Skeletal muscle cell (primary cell): ENCODE measurements around the gene RARA.

Experiments
- DNase-seq: peaks from one replicate; pipeline ENCODE4 v3.0.0-alpha.2; 2010; ENCODE audit warnings: low read depth
- H3K4me3 ChIP-seq: 2 replicates; pipeline ENCODE4 v1.5.1; 2011; ENCODE audit warnings: low read depth, mild to moderate bottlenecking, control low read depth, low read length, moderate library complexity

RARA gene

GRCh38 chr17:40341808-40342503 lies 33.0 kb downstream of the RARA start:
- DNase-seq, result no peak

GRCh38 chr17:40342504-40343218 lies 33.7 kb downstream of the RARA start:
- DNase-seq, result no peak
- peak overlapping the region; percentile 57 for H3K4me3 ChIP-seq

More at GRCh38 chr17:40341808-40342503, 33.0 kb downstream of the RARA start:
- H3K4me3 ChIP-seq, result peak overlapping the region; percentile 57

- H3K4me3 ChIP-seq, result peak overlapping the region; percentile 57
- no peak for DNase-seq
Observed at GRCh38 chr17:40343219-40344119, 34.5 kb downstream of the RARA start.

GRCh38 chr17:40344421-40345160 lies 35.6 kb downstream of the RARA start:
- no peak for DNase-seq
- H3K4me3 ChIP-seq, result peak overlapping the region; percentile 57

- DNase-seq, result no peak
- peak overlapping the region; percentile 57 for H3K4me3 ChIP-seq
Observed at GRCh38 chr17:40345161-40345993, 36.4 kb downstream of the RARA start.

- peak overlapping the region; percentile 57 for H3K4me3 ChIP-seq
Observed at GRCh38 chr17:40345994-40346764, 37.2 kb downstream of the RARA start.

GRCh38 chr17:40346765-40347158 lies 37.8 kb downstream of the RARA start:
- no peak for DNase-seq
- peak overlapping the region; percentile 39 for H3K4me3 ChIP-seq

More at GRCh38 chr17:40345994-40346764, 37.2 kb downstream of the RARA start:
- no peak for DNase-seq

- DNase-seq, result no peak
- H3K4me3 ChIP-seq, result peak overlapping the region; percentile 39
Observed at GRCh38 chr17:40347319-40348135, 38.5 kb downstream of the RARA start.

GRCh38 chr17:40348136-40348504 lies 39.1 kb downstream of the RARA start:
- H3K4me3 ChIP-seq, result no peak overlapping the region
- DNase-seq, result no peak

GRCh38 chr17:40348562-40349476 lies 39.8 kb downstream of the RARA start:
- no peak for DNase-seq
- H3K4me3 ChIP-seq, result no peak overlapping the region

- DNase-seq, result no peak
- H3K4me3 ChIP-seq, result no peak overlapping the region
Observed at GRCh38 chr17:40349477-40349894, 40.5 kb downstream of the RARA start.

- no peak for DNase-seq
- H3K4me3 ChIP-seq, result no peak overlapping the region
Observed at GRCh38 chr17:40349895-40350688, 41.1 kb downstream of the RARA start.

GRCh38 chr17:40350689-40351358 lies 41.8 kb downstream of the RARA start:
- no peak overlapping the region for H3K4me3 ChIP-seq

GRCh38 chr17:40351359-40352236 lies 42.6 kb downstream of the RARA start:
- no peak overlapping the region for H3K4me3 ChIP-seq
- DNase-seq, result no peak

More at GRCh38 chr17:40350689-40351358, 41.8 kb downstream of the RARA start:
- DNase-seq, result no peak
